T47D (cell line): ENCODE measurements around the gene NRTN.

Experiments used
- DNase-seq, 2 experiments: peaks; one replicate each; pipeline versions ENCODE4 v3.0.0 to v3.0.0-alpha.2; 2011 to 2012; ENCODE audit warnings: low read depth in 1 of 2, low spot score in 1 of 2
- JUND ChIP-seq: IDR thresholded peaks from 2 replicates; pipeline ENCODE4 v1.6.1; 2012; ENCODE audit warnings: low read depth
- in situ Hi-C: cut with HindIII; loops from 2 replicates; pipeline ENCODE4 v1.10.0; 2016; ENCODE audit warnings: low sequenced_read_pairs, low pct_unique_long_range_greater_than_20kb

The NRTN gene

DNA sequence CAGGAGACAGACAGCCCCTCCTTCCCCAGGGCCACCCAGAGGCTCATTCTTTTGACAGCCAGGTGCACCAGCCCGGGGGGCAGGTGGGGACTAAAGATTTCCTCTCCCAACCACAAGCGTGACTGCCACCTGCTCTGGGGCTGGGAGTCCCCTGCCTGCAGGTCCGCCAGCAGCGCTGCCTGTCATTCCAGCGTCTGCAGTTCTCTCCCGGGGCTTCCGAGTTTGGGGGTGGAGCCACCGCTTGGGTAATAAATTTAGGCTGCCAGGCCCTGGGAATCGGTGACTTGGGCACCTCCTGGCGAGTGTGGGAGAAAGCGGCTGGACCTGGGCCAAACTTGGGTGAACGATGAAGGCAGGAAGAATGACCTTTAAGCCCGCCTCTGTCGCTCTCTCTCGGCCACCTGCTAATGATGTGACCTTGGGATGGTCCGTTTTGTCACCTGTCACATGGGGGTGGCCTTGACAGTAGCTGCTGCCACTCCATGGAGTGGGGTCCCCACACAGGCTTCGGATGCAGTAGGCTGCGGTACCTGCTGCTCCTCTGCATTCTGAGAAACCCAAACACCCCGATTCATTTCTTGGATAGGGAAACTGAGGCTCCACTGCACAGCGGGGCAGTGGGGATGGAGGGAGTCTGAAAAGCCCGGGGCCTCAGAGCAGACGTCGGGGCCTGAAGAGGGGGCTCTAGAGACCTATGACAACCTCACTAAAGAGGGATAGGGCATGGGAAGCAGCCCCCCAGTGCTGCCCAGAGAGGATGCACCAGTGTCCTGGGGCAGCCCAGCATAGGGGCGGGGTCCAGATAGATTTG lies 21.9 kb downstream of the NRTN start:
- in situ Hi-C loops = no loop called here
- TF ChIP-seq JUND = no peak
- peak; percentile 83 to 93 for DNase-seq

DNA sequence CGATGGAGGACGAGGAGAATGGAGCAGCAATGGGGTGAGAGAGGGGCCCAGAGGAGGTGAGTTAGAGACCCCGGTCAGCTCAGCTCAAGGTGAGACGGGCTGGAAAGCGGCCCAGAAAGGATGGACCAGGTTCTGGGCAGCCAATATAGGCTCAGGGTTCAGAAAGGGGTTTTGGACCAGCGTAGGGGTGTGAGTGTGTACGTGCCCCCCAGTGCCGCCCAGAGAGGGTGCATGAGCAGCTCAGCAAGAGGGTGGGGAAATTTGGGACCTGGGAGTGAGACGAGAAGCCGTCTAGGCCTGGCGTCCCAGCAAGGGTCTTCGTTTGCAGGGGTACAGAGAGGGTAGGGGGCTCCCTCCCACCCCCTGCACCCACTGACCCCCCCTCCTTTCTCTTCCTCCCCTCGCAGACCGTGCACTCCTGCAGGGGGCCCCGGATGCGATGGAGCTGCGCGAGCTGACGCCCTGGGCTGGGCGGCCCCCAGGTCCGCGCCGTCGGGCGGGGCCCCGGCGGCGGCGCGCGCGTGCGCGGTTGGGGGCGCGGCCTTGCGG lies 22.5 kb downstream of the NRTN start:
- no peak for DNase-seq
- in situ Hi-C loops = no loop called here
- no peak for TF ChIP-seq JUND

DNA sequence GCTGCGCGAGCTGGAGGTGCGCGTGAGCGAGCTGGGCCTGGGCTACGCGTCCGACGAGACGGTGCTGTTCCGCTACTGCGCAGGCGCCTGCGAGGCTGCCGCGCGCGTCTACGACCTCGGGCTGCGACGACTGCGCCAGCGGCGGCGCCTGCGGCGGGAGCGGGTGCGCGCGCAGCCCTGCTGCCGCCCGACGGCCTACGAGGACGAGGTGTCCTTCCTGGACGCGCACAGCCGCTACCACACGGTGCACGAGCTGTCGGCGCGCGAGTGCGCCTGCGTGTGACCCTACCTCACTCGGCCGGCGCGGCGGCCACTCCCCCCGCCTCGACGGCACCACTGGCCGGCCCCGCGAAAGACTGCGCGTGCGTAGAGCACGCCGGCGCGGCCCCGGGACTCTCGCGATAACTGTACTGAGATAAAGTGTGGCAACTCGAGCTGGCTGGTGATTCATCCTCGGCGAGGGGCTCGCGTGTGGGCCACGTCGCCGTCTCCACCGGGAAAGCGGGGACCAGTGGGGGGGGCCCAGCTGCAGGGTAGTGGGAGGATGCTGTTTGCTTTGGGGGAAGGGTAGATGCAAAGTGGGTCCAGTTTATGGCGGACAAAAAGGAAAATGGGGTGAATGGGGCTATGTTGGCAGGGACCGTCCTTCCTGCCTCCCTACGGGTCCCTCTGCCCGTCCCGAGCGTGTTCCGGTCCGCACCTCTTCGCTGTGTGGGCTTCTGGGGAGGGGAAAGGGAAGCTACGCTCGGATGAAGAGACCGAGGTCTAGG lies 23.2 kb downstream of the NRTN start:
- TF ChIP-seq JUND = no peak
- DNase-seq = no peak
- in situ Hi-C loops = no loop called here

DNA sequence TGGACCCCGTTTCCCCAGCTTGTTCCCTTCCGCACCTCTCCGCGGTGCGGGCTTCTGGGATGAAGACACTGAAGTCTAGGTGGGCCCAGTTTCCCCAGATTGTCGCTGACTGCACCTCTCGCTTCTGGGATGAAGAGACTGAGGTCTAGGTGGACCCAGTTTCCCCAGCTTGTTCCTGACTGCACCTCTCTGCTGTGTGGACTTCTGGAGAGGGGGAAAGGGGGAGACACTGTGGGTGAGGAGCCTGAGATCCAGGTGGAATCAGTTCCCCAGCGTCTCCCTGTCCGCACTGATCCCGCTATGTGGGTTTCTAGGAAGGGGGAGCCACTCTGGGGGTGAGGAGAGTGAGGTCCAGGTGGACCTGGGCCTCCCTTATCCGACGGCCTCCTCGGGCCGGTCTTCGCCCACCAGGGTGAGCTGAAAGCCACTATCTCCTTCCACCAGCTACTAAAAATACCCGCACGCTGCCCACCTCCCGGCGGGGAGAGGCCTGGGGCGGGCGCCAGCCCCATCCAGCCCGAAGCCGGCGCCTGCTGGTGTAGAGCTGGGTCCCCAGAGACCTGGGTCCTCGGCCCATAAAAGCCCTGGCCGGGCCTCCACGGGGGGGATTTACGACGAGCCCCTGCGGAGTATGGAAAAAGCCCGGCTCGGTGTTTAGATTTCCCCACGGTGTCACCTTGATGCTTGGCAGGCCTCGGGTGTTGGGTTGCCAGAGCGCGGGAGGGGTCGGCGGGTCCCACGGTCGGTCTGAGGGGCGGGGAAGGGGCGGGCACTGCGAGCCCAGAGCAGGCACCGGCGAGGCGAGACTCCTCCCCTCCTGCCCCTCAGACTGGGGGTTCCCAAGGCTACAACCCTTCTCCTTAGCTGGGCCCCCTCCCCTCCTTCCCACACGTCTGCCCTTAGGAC lies 24.0 kb downstream of the NRTN start:
- in situ Hi-C loops = no loop called here
- DNase-seq = no peak

DNA sequence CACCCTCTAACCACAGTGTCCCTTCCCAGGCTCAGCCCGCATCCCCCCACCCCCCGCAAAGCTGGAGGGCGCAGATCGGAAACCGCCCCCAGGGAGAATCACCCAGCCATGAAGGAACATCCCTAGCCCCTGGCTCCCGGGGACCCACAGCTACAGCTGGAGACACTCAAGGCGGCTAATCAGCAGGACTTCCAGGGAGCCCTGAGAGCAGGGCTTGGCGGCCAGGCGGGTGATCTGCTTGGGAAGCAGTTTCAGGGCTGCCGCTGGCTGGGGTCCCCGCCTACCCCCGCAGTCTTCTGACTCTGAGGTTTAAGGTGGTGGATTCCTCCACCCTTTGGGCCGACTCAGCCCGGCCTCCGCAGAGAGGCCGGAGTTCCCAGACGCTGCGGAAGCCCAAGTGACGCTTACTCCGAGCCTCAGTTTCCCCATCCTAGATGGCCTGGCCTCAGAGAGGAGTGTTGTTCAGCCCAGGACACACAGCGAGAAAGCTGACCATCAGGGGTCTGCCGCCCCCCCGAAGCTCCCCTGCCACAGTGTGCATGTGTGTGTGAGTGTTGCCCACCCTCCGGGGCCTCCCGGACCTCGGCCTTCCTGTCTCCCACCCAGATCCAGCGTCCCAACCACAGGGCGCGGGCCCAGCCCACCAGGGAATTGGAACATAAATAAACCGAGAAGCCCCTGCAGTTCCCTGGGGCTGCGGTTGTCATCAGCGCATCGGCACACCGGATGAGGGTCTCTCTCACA lies 24.9 kb downstream of the NRTN start:
- in situ Hi-C loops = no loop called here
- DNase-seq = no peak
- no peak for TF ChIP-seq JUND

More for the DNA sequence above, 24.0 kb downstream of the NRTN start:
- TF ChIP-seq JUND = no peak

DNA sequence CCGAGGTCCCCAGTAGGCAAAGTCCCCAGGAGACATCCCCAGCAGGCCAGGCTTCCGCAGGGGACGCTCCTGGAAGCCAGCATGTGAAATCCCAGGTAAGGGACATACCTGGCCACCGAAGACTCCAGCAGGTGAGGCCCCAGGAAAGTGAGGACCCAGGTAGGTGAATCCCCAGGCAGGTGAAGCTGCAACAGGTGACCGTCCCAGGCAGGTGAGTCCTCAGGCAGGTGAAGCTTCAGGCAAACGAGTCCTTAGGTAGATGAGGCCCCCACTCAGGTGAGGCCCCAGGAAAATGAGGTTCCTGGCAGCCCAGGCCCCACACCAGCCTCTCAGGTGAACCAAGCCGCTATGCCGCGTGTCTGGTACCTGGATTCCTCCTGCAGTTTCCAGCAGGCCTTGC lies 26.3 kb downstream of the NRTN start:
- DNase-seq = no peak
- in situ Hi-C loops = no loop called here
- no peak for TF ChIP-seq JUND

DNA sequence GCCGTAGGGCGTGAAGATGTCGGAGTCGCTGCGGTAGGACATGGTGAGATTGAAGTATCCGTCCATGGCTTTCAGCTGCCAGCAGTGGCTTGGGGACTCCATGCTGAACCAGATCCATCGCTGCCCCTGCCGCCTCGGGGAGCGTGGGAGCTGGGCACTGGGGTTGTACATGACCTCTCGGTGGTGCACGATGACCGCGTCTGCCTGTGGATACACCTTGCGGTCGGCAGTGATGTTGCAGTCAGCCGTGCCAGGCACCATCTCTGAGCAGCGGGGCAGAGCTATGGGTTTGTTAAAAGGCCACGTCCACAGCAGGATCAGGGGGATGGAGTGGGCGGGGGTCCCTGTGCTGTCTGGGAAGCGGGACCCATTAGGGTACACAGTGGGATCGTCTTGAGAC lies 27.2 kb downstream of the NRTN start:
- in situ Hi-C loops = no loop called here
- DNase-seq = no peak

DNA sequence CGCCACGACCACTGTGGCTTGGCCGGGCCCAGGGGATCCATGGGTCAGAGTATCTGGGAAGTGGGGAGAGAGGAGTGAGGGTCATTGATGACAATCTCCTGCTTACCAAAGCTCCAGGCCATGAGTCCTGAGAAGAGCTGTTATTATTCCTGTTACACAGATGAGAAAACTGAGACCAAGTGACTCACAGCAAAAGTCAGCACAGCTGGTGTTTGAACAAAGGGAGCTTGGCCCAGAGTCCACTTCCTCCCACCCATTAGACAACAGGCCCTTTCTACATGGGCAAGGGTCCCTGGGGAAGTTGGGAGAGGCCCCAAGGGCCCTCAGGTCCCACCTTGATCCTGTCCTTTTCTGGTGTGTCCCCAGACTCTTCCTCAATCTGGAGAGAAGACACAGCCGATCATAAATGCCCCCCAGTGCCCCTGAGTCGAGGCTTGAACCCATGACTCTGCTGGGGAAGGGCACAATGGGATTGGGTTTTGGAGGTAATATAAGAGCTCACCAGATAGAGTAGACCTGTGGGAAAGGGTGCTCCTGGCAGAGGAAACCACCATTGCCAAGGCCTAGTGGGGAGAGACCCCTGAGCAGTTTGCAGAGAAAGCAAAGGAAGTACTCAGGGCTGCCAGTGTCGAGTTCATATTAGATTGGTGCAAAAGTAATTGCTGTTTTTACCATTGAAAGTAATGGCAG lies 27.8 kb downstream of the NRTN start:
- no peak for DNase-seq
- TF ChIP-seq JUND = no peak
- in situ Hi-C loops = no loop called here

More for the DNA sequence above, 27.2 kb downstream of the NRTN start:
- TF ChIP-seq JUND = no peak

DNA sequence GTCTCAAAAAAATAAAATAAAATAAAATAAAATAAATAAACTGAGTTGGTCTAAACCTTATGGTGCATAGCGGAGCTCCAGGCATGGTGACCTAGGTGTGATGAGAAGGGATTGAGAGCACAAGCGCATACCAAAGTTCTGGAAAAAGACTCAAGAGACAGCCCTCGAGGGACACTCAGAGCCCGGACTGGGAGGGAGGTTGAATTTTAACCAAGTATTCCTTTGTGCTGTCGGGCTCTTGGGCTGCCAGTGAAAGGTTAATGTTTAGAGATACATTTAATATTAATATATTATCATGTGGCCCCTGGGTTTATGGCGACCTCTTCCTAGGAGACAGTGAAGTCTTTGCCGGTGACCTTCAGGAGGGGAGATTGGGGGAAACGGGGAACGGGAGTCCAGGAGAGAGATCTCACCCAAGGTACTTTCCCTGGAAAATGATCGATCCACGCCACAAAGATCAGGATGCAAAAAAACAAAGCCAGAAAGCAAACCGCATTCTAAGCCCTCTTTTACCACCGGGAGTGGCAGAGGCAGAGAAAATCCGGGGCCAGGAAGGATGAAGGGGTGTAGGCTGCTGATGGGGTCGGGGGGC lies 33.0 kb downstream of the NRTN start:
- no peak for TF ChIP-seq JUND
- DNase-seq = no peak
- in situ Hi-C loops = no loop called here

DNA sequence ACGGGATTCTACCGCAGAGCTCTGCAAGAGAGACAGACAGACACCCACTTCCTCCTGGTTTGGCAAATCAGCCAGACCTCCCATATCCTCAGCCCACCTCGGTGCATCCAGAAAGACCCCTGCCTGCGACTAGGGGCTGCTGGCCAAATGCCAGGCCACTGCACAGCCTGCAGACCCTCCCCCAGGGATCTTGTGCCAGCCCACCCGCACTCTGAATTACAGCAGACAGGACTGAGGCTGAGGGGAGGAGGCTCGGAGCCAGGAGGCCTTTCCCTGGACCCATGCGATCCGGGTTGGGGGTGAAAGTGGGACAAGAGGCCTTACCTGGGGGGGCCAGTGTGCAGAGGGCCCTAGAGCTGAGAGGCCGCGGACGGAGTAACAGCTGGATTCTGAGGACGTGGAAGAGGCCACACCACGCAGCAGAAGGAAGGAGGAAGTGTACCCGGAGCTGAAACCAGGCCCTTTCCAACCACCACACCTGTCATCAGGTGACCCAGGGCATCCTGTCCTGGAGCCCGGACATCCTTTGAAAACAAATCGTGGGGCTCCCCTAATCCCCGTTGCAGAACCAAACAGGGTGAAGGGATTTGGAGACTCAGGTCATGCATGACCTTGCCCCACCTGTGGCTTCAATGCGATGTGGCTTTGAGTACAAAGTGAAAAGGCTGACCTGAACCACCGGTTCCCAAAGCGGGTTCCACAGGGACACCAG lies 33.6 kb downstream of the NRTN start:
- no peak for DNase-seq
- TF ChIP-seq JUND = no peak
- in situ Hi-C loops = no loop called here
